ENCODE data around the gene FSIP1. TPM values are rescaled to one million over a fixed set of nuclear protein-coding genes. Genes with fewer than 3 reads are reported as not detected.

Gene FSIP1
- total RNA-seq, 4 donors from 2014 or later, result 0.94 to 3.2 (median 2.0) TPM

DNA sequence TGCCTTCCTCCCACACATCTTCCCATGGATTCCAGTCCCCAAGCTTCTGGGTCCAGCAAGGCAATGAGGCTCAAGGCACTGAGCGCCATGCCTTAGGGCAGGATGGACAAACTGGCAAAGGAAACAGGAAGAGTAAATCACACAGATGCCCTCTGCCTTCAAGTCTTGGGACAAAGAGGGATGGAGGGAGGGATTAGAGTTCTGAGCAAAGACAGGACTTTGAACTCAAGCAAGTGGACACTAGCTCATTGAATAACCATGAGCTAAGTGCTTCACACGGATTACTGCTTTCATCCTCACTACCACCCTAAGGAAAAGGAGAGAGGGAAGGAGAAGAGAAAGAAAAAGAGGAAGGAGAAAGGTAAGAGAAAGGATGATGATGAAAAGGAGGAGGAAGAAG, 209.4 kb downstream of the FSIP1 start:
- no peak overlapping the region for H3K4me3 ChIP-seq
- H3K27me3 ChIP-seq, result no peaks in the 10 kb centered on the region
- H3K9me3 ChIP-seq, result no peaks in the 10 kb centered on the region
- no peak for ATAC-seq
- H3K36me3 ChIP-seq, result no peaks in the 10 kb centered on the region
- peak overlapping the region in 1 of 4 donors; percentile 50 for H3K27ac ChIP-seq
- peaks cover 0 to 21% (median 5%) of the 10 kb centered on the region in 3 donors for H3K4me1 ChIP-seq
- TF ChIP-seq, protein P1, sequence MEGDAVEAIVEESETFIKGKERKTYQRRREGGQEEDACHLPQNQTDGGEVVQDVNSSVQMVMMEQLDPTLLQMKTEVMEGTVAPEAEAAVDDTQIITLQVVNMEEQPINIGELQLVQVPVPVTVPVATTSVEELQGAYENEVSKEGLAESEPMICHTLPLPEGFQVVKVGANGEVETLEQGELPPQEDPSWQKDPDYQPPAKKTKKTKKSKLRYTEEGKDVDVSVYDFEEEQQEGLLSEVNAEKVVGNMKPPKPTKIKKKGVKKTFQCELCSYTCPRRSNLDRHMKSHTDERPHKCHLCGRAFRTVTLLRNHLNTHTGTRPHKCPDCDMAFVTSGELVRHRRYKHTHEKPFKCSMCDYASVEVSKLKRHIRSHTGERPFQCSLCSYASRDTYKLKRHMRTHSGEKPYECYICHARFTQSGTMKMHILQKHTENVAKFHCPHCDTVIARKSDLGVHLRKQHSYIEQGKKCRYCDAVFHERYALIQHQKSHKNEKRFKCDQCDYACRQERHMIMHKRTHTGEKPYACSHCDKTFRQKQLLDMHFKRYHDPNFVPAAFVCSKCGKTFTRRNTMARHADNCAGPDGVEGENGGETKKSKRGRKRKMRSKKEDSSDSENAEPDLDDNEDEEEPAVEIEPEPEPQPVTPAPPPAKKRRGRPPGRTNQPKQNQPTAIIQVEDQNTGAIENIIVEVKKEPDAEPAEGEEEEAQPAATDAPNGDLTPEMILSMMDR (IDR thresholded peaks at IDR 0.05), result no peak
- TF ChIP-seq POLR2A (IDR thresholded peaks at IDR 0.05), result no peak
- TF ChIP-seq POLR2AphosphoS5 (IDR thresholded peaks at IDR 0.05), result no peak
- TF ChIP-seq EP300 (IDR thresholded peaks at IDR 0.05), result no peak
- 60 to 79% methylated on average over 1 to 2 of the region's 2 CpGs for WGBS, 2 donors (ENCODE audit: low coverage in 1 of 2)

DNA sequence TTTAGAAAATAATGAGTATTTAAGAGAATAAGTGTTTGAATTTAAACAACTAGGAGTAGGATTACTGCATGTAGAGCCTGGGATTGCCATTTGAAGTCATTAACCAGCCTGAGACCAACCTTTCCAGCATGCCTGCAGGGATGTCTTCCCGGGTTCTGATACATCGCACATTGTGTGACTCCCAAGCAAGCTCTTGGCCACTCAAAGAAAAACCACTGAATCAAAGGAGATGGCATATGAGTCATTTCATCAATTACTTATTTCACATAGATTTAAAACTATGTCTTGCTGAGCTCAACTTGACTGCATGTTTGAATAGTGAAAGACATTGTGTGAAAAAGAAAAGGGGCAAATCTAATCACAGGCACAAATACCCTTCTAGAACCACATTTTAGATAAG, 216.8 kb downstream of the FSIP1 start:
- TF ChIP-seq POLR2AphosphoS5 (IDR thresholded peaks at IDR 0.05) (no peak), EP300 (IDR thresholded peaks at IDR 0.05) (no peak), POLR2A (IDR thresholded peaks at IDR 0.05) (no peak)
- TF ChIP-seq, protein P1 (IDR thresholded peaks at IDR 0.05), result no peak
- no peak for ATAC-seq
- no peaks in the 10 kb centered on the region for H3K4me1 ChIP-seq
- no peak overlapping the region for H3K27ac ChIP-seq
- no peaks in the 10 kb centered on the region for H3K9me3 ChIP-seq
- 90% methylated on average over 2 of the region's 2 CpGs; no CpG with 5 or more reads in 1 of the 2 donors for WGBS, 2 donors (ENCODE audit: low coverage in 1 of 2)
- H3K4me3 ChIP-seq, result no peak overlapping the region
- H3K36me3 ChIP-seq, result no peaks in the 10 kb centered on the region
- no peaks in the 10 kb centered on the region for H3K27me3 ChIP-seq

DNA sequence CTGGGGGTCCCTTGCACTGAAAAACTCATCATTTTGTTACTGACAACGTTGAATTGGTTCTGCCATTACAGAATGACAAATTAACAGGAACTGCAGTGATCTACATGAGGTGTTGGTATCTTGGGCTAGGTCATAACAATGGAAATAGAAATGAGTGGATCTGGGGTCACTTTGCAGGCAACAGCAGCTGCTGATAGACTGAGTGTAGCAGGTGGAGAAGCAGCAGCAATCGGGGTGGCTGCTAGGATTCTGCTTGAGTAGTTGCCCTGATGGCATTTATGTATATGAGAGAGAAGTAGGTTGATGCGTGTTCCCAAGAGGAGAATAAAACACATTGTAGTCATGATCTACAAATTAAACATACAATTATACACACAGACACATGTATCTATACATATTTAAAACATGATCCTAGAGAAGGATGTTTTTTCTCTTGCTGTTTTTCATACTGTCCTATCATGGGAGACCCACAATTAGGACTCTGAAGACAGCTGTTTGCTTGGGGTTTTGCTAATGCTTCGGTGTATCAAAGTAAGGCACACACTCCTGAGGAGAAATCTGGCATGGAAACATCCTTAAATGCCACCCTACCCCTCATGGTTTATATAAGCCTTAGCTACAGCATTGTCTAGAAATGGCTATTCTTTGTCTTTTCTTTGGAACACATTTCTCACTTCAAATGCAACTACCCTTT, 217.5 kb downstream of the FSIP1 start:
- ATAC-seq, result no peak
- 91 to 93% methylated on average over 4 of the region's 4 CpGs for WGBS, 2 donors (ENCODE audit: low coverage in 1 of 2)
- H3K4me1 ChIP-seq, result no peaks in the 10 kb centered on the region
- TF ChIP-seq POLR2A (IDR thresholded peaks at IDR 0.05) (no peak), EP300 (IDR thresholded peaks at IDR 0.05) (no peak), POLR2AphosphoS5 (IDR thresholded peaks at IDR 0.05) (no peak)
- TF ChIP-seq, protein P1 (IDR thresholded peaks at IDR 0.05), result no peak
- H3K27me3 ChIP-seq, result no peaks in the 10 kb centered on the region
- no peaks in the 10 kb centered on the region for H3K9me3 ChIP-seq
- no peak overlapping the region for H3K27ac ChIP-seq
- H3K4me3 ChIP-seq, result no peak overlapping the region
- H3K36me3 ChIP-seq, result no peaks in the 10 kb centered on the region

DNA sequence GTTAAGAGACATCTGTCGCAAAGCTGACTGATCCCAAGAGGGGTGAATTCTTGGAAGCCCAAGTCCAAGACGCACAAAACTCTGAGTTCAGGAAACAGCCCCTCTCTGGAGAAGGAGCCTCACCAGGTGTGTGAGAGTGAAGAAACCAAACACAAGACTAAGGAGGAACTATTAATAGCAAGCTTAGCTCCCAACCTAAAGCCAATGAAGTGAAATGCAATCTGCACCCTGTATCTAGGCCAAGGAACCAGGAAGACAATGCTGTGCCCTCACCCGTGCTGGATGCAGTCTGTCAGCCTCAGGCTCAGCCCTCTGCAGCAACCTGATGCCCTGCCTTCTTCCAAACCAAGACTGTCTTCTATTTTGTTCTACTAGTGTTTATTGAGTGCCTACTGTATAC, 224.2 kb downstream of the FSIP1 start:
- Histone ChIP-seq H3K4me3 (no peak overlapping the region), H3K9me3 (no peaks in the 10 kb centered on the region), H3K4me1 (peaks cover 0 to 45% (median 9%) of the 10 kb centered on the region in 3 donors), H3K27ac (no peak overlapping the region), H3K27me3 (no peaks in the 10 kb centered on the region), H3K36me3 (no peaks in the 10 kb centered on the region)
- no peak for TF ChIP-seq EP300 (IDR thresholded peaks at IDR 0.05)
- no peak for TF ChIP-seq POLR2AphosphoS5 (IDR thresholded peaks at IDR 0.05)
- TF ChIP-seq, protein P1 (IDR thresholded peaks at IDR 0.05), result no peak
- no peak for TF ChIP-seq POLR2A (IDR thresholded peaks at IDR 0.05)
- ATAC-seq, result no peak
- 66 to 100% methylated on average over 1 to 3 of the region's 3 CpGs for WGBS, 2 donors (ENCODE audit: low coverage in 1 of 2)

DNA sequence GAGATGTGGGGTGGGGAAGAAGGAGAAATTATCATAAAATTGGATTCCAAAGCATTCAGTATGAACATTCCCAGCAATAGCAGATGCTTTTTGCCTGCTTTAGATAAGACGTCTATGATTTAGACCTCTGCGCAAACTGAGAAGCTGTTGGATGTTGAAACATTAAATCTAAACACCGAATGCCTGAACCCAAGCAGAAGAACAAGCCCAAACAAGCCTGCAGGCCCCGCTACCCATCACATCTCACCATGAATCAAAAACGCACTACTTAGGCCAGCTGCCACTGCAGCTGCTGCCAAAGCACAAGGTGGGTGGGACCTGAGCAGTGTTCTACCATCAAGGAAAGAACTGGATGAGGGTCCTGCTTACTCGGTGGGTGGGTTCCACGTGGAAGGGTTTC, 226.2 kb downstream of the FSIP1 start:
- Histone ChIP-seq H3K4me1 (peaks cover 0 to 56% (median 11%) of the 10 kb centered on the region in 3 donors), H3K36me3 (no peaks in the 10 kb centered on the region), H3K27me3 (no peaks in the 10 kb centered on the region), H3K4me3 (no peak overlapping the region), H3K9me3 (no peaks in the 10 kb centered on the region), H3K27ac (peak overlapping the region in 2 of 4 donors; percentile 60 to 70)
- no peak for ATAC-seq
- 33 to 40% methylated on average over 1 to 4 of the region's 7 CpGs for WGBS, 2 donors (ENCODE audit: low coverage in 1 of 2)
- TF ChIP-seq, protein P1 (IDR thresholded peaks at IDR 0.05), result no peak
- TF ChIP-seq POLR2A (IDR thresholded peaks at IDR 0.05) (no peak), EP300 (IDR thresholded peaks at IDR 0.05) (no peak), POLR2AphosphoS5 (IDR thresholded peaks at IDR 0.05) (no peak)

Data from gastroesophageal sphincter (tissue), 4 donors.